ENCODE data around the gene ERBB4.

Gene ERBB4

DNA sequence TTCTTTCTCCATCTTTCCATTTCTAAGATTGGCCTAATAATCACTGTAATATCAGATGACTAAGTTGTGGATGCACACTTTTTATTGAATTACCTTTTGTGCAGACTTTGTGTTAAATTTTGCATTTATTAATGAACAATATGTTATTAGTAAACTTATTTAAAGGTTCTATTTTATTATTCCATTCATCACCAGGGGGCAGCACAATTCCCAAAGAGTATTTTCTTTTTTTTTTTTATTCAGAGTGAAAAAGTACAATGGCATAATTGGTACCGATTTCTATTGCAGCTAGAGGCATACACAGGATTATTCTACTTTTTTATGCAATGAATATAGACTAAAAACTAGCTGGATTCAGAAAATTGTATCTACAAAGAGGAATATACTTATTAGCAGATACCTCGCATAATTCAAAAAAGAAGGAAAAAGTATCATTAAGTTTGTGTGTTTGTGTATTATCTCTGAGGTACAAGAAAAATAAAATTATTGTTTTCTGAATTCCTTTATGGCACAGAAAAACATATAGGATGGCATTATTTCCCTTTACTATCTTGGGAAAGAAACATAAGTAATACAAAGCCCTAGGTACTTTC lies 390.6 kb downstream of the ERBB4 start:
- H3K27me3 ChIP-seq (ENCODE audit: control insufficient read depth, insufficient read depth, low read length) = no peaks in the 10 kb centered on the region
- H3K4me3 ChIP-seq (ENCODE audit: low read depth, low read length) = no peak overlapping the region
- H3K9me3 ChIP-seq (ENCODE audit: control insufficient read depth, insufficient read depth, low read length) = no peaks in the 10 kb centered on the region
- H3K27ac ChIP-seq (ENCODE audit: low read depth, low read length) = no peak overlapping the region
- no peaks in the 10 kb centered on the region for H3K4me1 ChIP-seq (ENCODE audit: control insufficient read depth, insufficient read depth, low read length)
- no peak overlapping the region for H3K9ac ChIP-seq (ENCODE audit: low read depth, low read length)
- no peaks in the 10 kb centered on the region for H3K36me3 ChIP-seq (ENCODE audit: control insufficient read depth, insufficient read depth, low read length)

DNA sequence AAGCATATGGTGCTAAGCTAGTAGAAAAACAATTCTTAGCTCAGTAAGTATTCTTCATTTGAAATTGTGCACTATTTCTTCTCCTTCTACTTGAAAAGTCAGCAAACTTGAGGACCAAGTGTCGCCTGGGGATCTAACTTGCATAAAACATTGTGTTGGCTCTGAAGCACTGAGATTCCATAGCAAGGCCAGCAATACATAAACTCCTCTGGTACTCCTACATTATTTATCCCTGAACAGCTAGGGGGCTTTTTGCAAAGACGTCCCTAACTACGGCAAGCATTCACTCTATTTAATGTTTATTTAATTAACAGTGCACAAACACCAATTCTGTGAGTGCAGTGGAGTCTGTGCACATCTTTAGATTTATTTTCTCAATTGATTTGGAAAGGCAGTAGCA lies 392.2 kb downstream of the ERBB4 start:
- no peak overlapping the region for H3K27ac ChIP-seq (ENCODE audit: low read depth, low read length)
- no peak overlapping the region for H3K9ac ChIP-seq (ENCODE audit: low read depth, low read length)
- no peaks in the 10 kb centered on the region for H3K36me3 ChIP-seq (ENCODE audit: control insufficient read depth, insufficient read depth, low read length)
- H3K4me3 ChIP-seq (ENCODE audit: low read depth, low read length) = no peak overlapping the region
- H3K9me3 ChIP-seq (ENCODE audit: control insufficient read depth, insufficient read depth, low read length) = no peaks in the 10 kb centered on the region
- H3K4me1 ChIP-seq (ENCODE audit: control insufficient read depth, insufficient read depth, low read length) = no peaks in the 10 kb centered on the region
- H3K27me3 ChIP-seq (ENCODE audit: control insufficient read depth, insufficient read depth, low read length) = no peaks in the 10 kb centered on the region

DNA sequence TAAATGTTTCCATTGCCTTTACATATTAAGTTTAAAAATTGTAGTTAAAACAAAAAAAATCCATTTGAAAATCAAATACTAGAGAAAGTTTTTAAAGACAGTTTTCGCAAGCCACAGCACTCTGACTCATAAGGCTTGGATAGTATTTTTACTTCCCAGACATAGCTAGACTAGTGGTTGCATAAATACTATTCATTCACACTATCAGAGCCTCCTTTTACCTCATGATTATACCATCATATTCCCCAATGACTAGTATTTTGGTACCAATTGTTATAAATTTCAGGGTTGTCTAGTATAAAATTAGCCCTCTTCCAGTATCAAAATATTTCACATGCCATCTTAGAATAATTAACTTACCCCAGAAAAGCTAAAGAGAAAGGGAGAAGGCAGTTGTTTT lies 393.5 kb downstream of the ERBB4 start:
- no peaks in the 10 kb centered on the region for H3K27me3 ChIP-seq (ENCODE audit: control insufficient read depth, insufficient read depth, low read length)
- no peak overlapping the region for H3K4me3 ChIP-seq (ENCODE audit: low read depth, low read length)
- H3K27ac ChIP-seq (ENCODE audit: low read depth, low read length) = no peak overlapping the region
- no peaks in the 10 kb centered on the region for H3K36me3 ChIP-seq (ENCODE audit: control insufficient read depth, insufficient read depth, low read length)
- no peak overlapping the region for H3K9ac ChIP-seq (ENCODE audit: low read depth, low read length)
- H3K9me3 ChIP-seq (ENCODE audit: control insufficient read depth, insufficient read depth, low read length) = no peaks in the 10 kb centered on the region
- no peaks in the 10 kb centered on the region for H3K4me1 ChIP-seq (ENCODE audit: control insufficient read depth, insufficient read depth, low read length)

DNA sequence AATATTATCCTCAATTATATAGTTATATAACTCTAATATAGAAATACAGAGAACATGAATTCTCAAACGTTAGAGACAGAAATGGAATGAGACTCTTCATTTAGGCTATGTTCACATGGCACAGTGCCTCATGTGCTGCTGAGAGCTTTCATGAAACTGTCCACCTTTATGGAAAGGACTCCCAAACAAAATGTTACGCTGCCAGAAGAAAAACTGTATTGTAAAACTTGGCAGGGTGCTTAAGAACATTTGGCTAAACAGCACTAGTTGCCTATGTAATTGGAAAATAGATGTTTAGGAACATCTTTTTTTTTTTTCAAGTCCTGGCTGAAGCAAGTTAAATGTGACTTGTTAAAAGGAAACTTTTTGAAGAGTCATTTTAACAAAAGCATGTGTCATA lies 396.0 kb downstream of the ERBB4 start:
- Histone ChIP-seq H3K27ac (ENCODE audit: low read depth, low read length) (no peak overlapping the region), H3K27me3 (ENCODE audit: control insufficient read depth, insufficient read depth, low read length) (no peaks in the 10 kb centered on the region), H3K36me3 (ENCODE audit: control insufficient read depth, insufficient read depth, low read length) (no peaks in the 10 kb centered on the region), H3K4me3 (ENCODE audit: low read depth, low read length) (no peak overlapping the region), H3K4me1 (ENCODE audit: control insufficient read depth, insufficient read depth, low read length) (no peaks in the 10 kb centered on the region), H3K9me3 (ENCODE audit: control insufficient read depth, insufficient read depth, low read length) (no peaks in the 10 kb centered on the region), H3K9ac (ENCODE audit: low read depth, low read length) (no peak overlapping the region)

DNA sequence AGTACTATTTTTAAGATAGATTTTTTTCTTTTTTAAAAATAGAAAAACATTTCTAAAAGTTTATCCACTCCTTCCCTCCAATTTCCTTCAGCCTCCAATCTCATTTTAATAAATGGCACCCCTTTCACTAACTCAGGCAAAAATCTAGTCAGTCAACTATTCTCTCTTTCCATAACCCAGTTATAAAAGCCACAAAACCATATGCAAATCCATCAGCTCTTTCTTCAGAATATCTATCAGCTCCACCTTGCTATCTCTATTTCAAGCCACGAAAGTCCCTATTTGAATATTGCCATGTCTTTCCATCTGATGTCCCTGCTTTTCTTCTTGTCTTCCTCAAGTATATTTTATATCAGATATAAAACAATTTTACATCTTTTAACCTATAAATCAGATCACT lies 397.1 kb downstream of the ERBB4 start:
- H3K4me3 ChIP-seq (ENCODE audit: low read depth, low read length) = no peak overlapping the region

DNA sequence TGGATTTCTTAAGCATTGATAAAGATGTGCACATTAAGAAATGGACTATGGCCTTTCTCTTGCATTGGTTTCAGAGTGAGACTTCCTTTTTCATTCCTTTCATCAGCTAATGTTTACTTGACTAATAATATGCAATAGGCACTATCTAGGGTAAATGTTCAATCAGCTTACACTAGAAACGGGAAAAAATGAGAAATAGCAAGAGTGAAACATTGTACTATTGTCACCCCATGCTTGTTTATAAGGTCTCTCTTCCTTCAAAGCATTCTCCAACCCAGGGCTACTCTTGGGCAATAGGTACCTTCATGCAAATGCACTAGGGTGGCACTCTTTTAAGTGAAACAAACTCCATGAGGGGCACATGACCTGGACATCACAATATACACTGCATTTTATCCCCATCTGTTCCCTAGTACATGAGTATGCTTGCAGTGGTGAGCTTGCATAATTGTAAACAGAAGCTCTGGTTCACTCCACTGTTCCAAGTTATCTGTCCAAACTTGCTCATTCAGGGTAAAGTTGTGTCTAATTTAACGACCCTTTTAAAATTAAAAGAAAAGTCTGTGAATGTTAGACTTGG lies 402.3 kb downstream of the ERBB4 start:
- no peaks in the 10 kb centered on the region for H3K36me3 ChIP-seq (ENCODE audit: control insufficient read depth, insufficient read depth, low read length)
- no peak overlapping the region for H3K27ac ChIP-seq (ENCODE audit: low read depth, low read length)
- no peaks in the 10 kb centered on the region for H3K27me3 ChIP-seq (ENCODE audit: control insufficient read depth, insufficient read depth, low read length)

More for the DNA sequence above, 397.1 kb downstream of the ERBB4 start:
- no peaks in the 10 kb centered on the region for H3K9me3 ChIP-seq (ENCODE audit: control insufficient read depth, insufficient read depth, low read length)
- no peaks in the 10 kb centered on the region for H3K36me3 ChIP-seq (ENCODE audit: control insufficient read depth, insufficient read depth, low read length)
- no peak overlapping the region for H3K9ac ChIP-seq (ENCODE audit: low read depth, low read length)
- H3K27me3 ChIP-seq (ENCODE audit: control insufficient read depth, insufficient read depth, low read length) = no peaks in the 10 kb centered on the region
- no peaks in the 10 kb centered on the region for H3K4me1 ChIP-seq (ENCODE audit: control insufficient read depth, insufficient read depth, low read length)
- no peak overlapping the region for H3K27ac ChIP-seq (ENCODE audit: low read depth, low read length)

DNA sequence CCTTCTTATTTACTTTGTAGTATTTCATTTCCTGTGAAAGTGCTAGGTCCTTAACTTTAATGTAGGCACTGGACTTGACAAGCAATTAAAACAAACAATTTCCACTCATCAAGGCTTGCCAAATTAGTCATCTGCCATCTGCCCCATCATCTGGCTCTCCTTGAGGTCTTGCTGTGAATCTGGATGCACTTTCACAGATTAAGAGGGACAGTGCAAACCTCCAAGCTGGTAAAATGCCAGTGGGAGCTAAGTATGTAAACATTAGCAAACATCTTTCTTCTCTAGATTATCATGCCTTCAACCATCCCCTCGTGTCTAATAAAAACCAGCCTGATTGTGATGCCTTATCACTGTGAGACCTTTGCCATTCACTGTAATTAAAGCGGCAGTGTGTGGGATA lies 402.9 kb downstream of the ERBB4 start:
- H3K27me3 ChIP-seq (ENCODE audit: control insufficient read depth, insufficient read depth, low read length) = no peaks in the 10 kb centered on the region
- no peak overlapping the region for H3K9ac ChIP-seq (ENCODE audit: low read depth, low read length)
- no peaks in the 10 kb centered on the region for H3K9me3 ChIP-seq (ENCODE audit: control insufficient read depth, insufficient read depth, low read length)
- H3K36me3 ChIP-seq (ENCODE audit: control insufficient read depth, insufficient read depth, low read length) = no peaks in the 10 kb centered on the region
- no peak overlapping the region for H3K4me3 ChIP-seq (ENCODE audit: low read depth, low read length)
- H3K4me1 ChIP-seq (ENCODE audit: control insufficient read depth, insufficient read depth, low read length) = no peaks in the 10 kb centered on the region
- no peak overlapping the region for H3K27ac ChIP-seq (ENCODE audit: low read depth, low read length)

More for the DNA sequence above, 402.3 kb downstream of the ERBB4 start:
- Histone ChIP-seq H3K4me1 (ENCODE audit: control insufficient read depth, insufficient read depth, low read length) (no peaks in the 10 kb centered on the region), H3K9ac (ENCODE audit: low read depth, low read length) (no peak overlapping the region), H3K4me3 (ENCODE audit: low read depth, low read length) (no peak overlapping the region), H3K9me3 (ENCODE audit: control insufficient read depth, insufficient read depth, low read length) (no peaks in the 10 kb centered on the region)

DNA sequence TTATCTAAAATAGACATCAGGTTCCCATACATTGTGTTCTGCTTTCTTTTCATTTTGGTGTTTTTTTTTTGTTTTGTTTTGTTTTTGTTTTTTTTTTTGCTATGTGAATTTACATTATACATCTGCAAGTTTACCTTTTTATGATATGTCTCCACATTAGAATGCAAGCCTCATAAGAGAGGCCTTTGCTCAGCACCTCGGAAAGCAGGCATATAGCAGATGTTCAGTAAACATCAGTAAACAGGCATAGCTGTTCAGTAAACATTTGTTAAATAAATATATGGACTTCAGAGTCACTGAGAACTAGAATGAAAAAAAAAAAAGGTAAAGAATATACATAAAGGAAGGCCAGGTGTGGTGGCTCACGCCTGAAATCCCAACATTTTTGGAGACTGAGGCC lies 405.3 kb downstream of the ERBB4 start:
- no peak overlapping the region for H3K4me3 ChIP-seq (ENCODE audit: low read depth, low read length)
- no peaks in the 10 kb centered on the region for H3K4me1 ChIP-seq (ENCODE audit: control insufficient read depth, insufficient read depth, low read length)
- no peaks in the 10 kb centered on the region for H3K27me3 ChIP-seq (ENCODE audit: control insufficient read depth, insufficient read depth, low read length)
- no peak overlapping the region for H3K27ac ChIP-seq (ENCODE audit: low read depth, low read length)
- no peaks in the 10 kb centered on the region for H3K36me3 ChIP-seq (ENCODE audit: control insufficient read depth, insufficient read depth, low read length)
- H3K9me3 ChIP-seq (ENCODE audit: control insufficient read depth, insufficient read depth, low read length) = no peaks in the 10 kb centered on the region
- no peak overlapping the region for H3K9ac ChIP-seq (ENCODE audit: low read depth, low read length)

DNA sequence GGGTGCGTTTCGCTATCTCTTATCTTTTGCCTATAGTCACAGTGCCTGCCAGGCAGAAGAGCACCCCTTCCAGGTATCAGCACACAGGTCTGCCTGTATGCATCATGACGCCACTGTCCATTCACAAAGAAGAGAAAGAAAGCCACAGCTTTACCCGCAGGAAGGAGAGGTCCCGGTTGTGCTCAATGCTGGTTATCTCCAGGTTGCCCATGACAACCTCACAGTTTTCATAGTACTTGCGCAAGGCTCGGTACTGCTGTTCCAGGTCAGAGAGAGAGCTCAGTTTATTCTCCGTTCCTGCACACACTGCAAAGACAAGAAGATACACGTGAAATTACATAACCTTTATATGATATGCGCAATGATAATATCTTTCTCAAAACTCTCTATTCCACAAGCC lies 414.0 kb downstream of the ERBB4 start:
- Histone ChIP-seq H3K27me3 (ENCODE audit: control insufficient read depth, insufficient read depth, low read length) (no peaks in the 10 kb centered on the region), H3K36me3 (ENCODE audit: control insufficient read depth, insufficient read depth, low read length) (no peaks in the 10 kb centered on the region), H3K4me1 (ENCODE audit: control insufficient read depth, insufficient read depth, low read length) (0 out of 2 replicates have a peak, but pooled peaks cover 2% of the 10 kb centered on the region), H3K9ac (ENCODE audit: low read depth, low read length) (no peak overlapping the region), H3K4me3 (ENCODE audit: low read depth, low read length) (no peak overlapping the region), H3K27ac (ENCODE audit: low read depth, low read length) (no peak overlapping the region), H3K9me3 (ENCODE audit: control insufficient read depth, insufficient read depth, low read length) (no peaks in the 10 kb centered on the region)

DNA sequence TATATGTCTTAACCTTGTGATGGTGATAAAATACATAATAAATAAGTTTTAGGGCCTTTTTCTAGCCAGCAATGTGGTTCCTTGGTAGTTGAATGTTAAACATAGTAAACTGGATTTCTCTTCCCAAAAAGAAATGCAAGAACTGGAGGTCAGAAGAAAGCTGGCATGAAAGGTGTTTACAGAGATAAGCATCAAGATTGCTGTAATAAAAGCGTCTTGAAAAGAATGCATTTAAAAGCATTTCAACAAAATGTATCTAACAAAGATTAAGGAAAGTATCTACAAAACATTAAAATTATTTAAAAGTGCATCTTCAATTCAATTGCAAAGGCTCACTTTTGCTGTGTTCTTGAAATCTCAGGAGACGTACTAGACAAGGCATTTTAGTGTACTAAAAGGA lies 419.0 kb downstream of the ERBB4 start:
- no peaks in the 10 kb centered on the region for H3K27me3 ChIP-seq (ENCODE audit: control insufficient read depth, insufficient read depth, low read length)
- H3K36me3 ChIP-seq (ENCODE audit: control insufficient read depth, insufficient read depth, low read length) = no peaks in the 10 kb centered on the region
- H3K4me1 ChIP-seq (ENCODE audit: control insufficient read depth, insufficient read depth, low read length) = peaks cover 21% of the 10 kb centered on the region
- no peak overlapping the region for H3K27ac ChIP-seq (ENCODE audit: low read depth, low read length)
- no peaks in the 10 kb centered on the region for H3K9me3 ChIP-seq (ENCODE audit: control insufficient read depth, insufficient read depth, low read length)
- H3K9ac ChIP-seq (ENCODE audit: low read depth, low read length) = no peak overlapping the region
- H3K4me3 ChIP-seq (ENCODE audit: low read depth, low read length) = no peak overlapping the region

DNA sequence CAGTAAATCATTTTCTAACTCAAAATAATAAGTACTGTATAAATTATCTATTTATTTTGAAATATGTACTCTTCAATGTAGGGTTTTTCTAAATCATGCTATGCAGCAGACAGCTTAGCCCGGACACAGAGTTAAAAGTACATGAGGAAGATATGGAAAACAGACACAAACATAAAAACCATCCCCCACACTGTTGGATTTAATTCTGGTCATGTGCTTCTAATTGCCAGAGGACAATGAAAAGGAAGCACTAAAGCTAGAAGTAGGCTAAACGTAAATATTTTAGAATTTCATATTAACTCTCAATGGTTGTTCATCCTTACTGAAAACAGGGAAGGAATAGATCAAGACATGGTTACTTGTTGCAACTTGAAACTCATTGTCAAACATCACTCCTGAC lies 420.7 kb downstream of the ERBB4 start:
- no peak overlapping the region for H3K27ac ChIP-seq (ENCODE audit: low read depth, low read length)
- peaks cover 21% of the 10 kb centered on the region for H3K4me1 ChIP-seq (ENCODE audit: control insufficient read depth, insufficient read depth, low read length)
- no peak overlapping the region for H3K9ac ChIP-seq (ENCODE audit: low read depth, low read length)
- H3K9me3 ChIP-seq (ENCODE audit: control insufficient read depth, insufficient read depth, low read length) = no peaks in the 10 kb centered on the region
- H3K4me3 ChIP-seq (ENCODE audit: low read depth, low read length) = no peak overlapping the region
- H3K27me3 ChIP-seq (ENCODE audit: control insufficient read depth, insufficient read depth, low read length) = no peaks in the 10 kb centered on the region
- no peaks in the 10 kb centered on the region for H3K36me3 ChIP-seq (ENCODE audit: control insufficient read depth, insufficient read depth, low read length)

All from HUES48 (cell line).